HG03159 (cell line): Measurements from ENCODE around the gene MSANTD7.

Experiments used
- ATAC-seq: cut with Tn5 transposase; IDR thresholded peaks from one replicate; pipeline ENCODE4 v1.9.1; 2021; ENCODE audit warnings: mild to moderate bottlenecking, moderate library complexity; ENCODE audit not compliant: unreplicated experiment

Gene MSANTD7

GRCh38 chr10:14879928-14880193 is 41.8 kb downstream of the MSANTD7 start:
- no peak for ATAC-seq

- no peak for ATAC-seq
Measured at GRCh38 chr10:14880229-14880628, 42.1 kb downstream of the MSANTD7 start.

GRCh38 chr10:14884082-14884481 is 46.0 kb downstream of the MSANTD7 start:
- no peak for ATAC-seq
